IMR-90 (cell line): ENCODE results near the gene CDCP1. TPM values are rescaled to one million over a fixed set of nuclear protein-coding genes. Genes with fewer than 3 reads are reported as not detected.
A peak's percentile ranks its signal among the peaks of the same experiment; 100 is the strongest.

ENCODE experiments used
- ATAC-seq: fragments of 200-7000 bp; cut with Tn5 transposase; 2 replicates; pipeline ENCODE4 v1.9.1; 2020; ENCODE audit warnings: low read depth, mild to moderate bottlenecking, moderate library complexity
- BruUV-seq: library from RNA; stranded (reverse); fragments of 400-500 nt; replicated peaks from 2 replicates; lab custom pipeline; 2021; lab: Mats Ljungman, UMichigan
- CTCF ChIA-PET: fragments of 300-600 bp; formaldehyde crosslinking; extraction: SDS; loops from one replicate; lab custom pipeline; 2021; ENCODE audit warnings: antibody characterized with exemption; lab: Yijun Ruan, JAX
- POLR2A ChIA-PET: fragments of 300-600 bp; sonication (Branson Sonifier 250); formaldehyde crosslinking; loops from one replicate; lab custom pipeline; 2022; ENCODE audit warnings: antibody characterized with exemption; ENCODE audit not compliant: unreplicated experiment; lab: Charles Lee
- DNase-seq: peaks from one replicate; pipeline ENCODE4 v3.0.0; 2013
- H2AFZ ChIP-seq: replicated peaks from 2 replicates; pipeline ENCODE3; 2013; ENCODE audit warnings: low read length, mild to moderate bottlenecking; ENCODE audit not compliant: poor library complexity
- H2AK5ac ChIP-seq: 2 replicates; pipeline ENCODE4 v1.6.1; 2013; ENCODE audit warnings: low read depth, low read length, inconsistent platforms
- H2AK9ac ChIP-seq: replicated peaks from 2 replicates; pipeline ENCODE3; 2013; ENCODE audit warnings: mild to moderate bottlenecking, low read depth, low read length, moderate library complexity; ENCODE audit not compliant: poor library complexity
- H2BK120ac ChIP-seq: 2 replicates; pipeline ENCODE4 v1.6.1; 2013; ENCODE audit warnings: low read depth, low read length, inconsistent platforms
- H2BK15ac ChIP-seq: 3 replicates; pipeline ENCODE4 v1.6.1; 2013; ENCODE audit warnings: low read depth, low read length, inconsistent platforms
- H2BK20ac ChIP-seq: 2 replicates; pipeline ENCODE4 v1.6.1; 2013; ENCODE audit warnings: low read depth, mild to moderate bottlenecking, inconsistent platforms, low read length, moderate library complexity
- H2BK5ac ChIP-seq: 2 replicates; pipeline ENCODE4 v1.6.1; 2013; ENCODE audit warnings: mild to moderate bottlenecking, low read depth, low read length, inconsistent platforms; ENCODE audit not compliant: poor library complexity, severe bottlenecking
- H3K14ac ChIP-seq: replicated peaks from 2 replicates; pipeline ENCODE4 v1.6.1; 2013; ENCODE audit warnings: low read depth, low read length, inconsistent platforms
- H3K18ac ChIP-seq: 2 replicates; pipeline ENCODE4 v1.6.1; 2013; ENCODE audit warnings: low read depth, low read length, control low read depth
- H3K23ac ChIP-seq: 2 replicates; pipeline ENCODE4 v1.6.1; 2013; ENCODE audit warnings: low read depth, low read length, inconsistent platforms
- H3K27ac ChIP-seq: 2 replicates; pipeline ENCODE4 v1.5.1; 2013; ENCODE audit warnings: mild to moderate bottlenecking, control low read depth, low read length; ENCODE audit not compliant: insufficient read depth
- H3K27me3 ChIP-seq: 2 replicates; pipeline ENCODE4 v1.6.1; 2013; ENCODE audit warnings: low read length; ENCODE audit not compliant: control insufficient read depth, insufficient read depth
- H3K36me3 ChIP-seq: 2 replicates; pipeline ENCODE4 v1.6.1; 2013; ENCODE audit warnings: low read length, mixed read lengths; ENCODE audit not compliant: control insufficient read depth, insufficient read depth
- H3K4ac ChIP-seq: 2 replicates; pipeline ENCODE4 v1.6.1; 2013; ENCODE audit warnings: low read depth, low read length, inconsistent platforms
- H3K4me1 ChIP-seq: 2 replicates; pipeline ENCODE4 v1.6.1; 2013; ENCODE audit warnings: low read length, mixed read lengths; ENCODE audit not compliant: control insufficient read depth, insufficient read depth
- H3K4me2 ChIP-seq: 2 replicates; pipeline ENCODE4 v1.6.1; 2013; ENCODE audit warnings: low read depth, mild to moderate bottlenecking, control low read depth, low read length, moderate library complexity
- H3K4me3 ChIP-seq: 2 replicates; pipeline ENCODE4 v1.5.1; 2013; ENCODE audit warnings: low read depth, mild to moderate bottlenecking, control low read depth, low read length, moderate library complexity; ENCODE audit not compliant: insufficient read depth
- H3K56ac ChIP-seq: 2 replicates; pipeline ENCODE4 v1.6.1; 2013; ENCODE audit warnings: low read length, inconsistent platforms; ENCODE audit not compliant: insufficient read depth; ENCODE audit errors: extremely low read depth
- H3K79me1 ChIP-seq, 2 experiments: 2 replicates each; pipeline ENCODE4 v1.6.1; 2013; ENCODE audit warnings: low read length in 2 of 2, inconsistent platforms in 1 of 2, low read depth in 1 of 2
- H3K9ac ChIP-seq: 2 replicates; pipeline ENCODE4 v1.6.1; 2013; ENCODE audit warnings: low read depth, low read length, control low read depth
- H3K9me1 ChIP-seq: 2 replicates; pipeline ENCODE4 v1.6.1; 2013; ENCODE audit warnings: low read length, inconsistent platforms; ENCODE audit not compliant: insufficient read depth
- H3K9me3 ChIP-seq: 2 replicates; pipeline ENCODE4 v1.6.1; 2013; ENCODE audit warnings: low read length; ENCODE audit not compliant: control insufficient read depth, insufficient read depth
- H4K20me1 ChIP-seq: 2 replicates; pipeline ENCODE4 v1.6.1; 2013; ENCODE audit warnings: low read length, inconsistent platforms; ENCODE audit not compliant: insufficient read depth
- H4K5ac ChIP-seq: 2 replicates; pipeline ENCODE4 v1.6.1; 2013; ENCODE audit warnings: mild to moderate bottlenecking, low read depth, low read length, control low read depth
- H4K8ac ChIP-seq, 2 experiments: 2 replicates each; pipeline ENCODE4 v1.6.1; 2013; ENCODE audit warnings: low read depth in 2 of 2, low read length in 2 of 2, control low read depth in 1 of 2, inconsistent platforms in 1 of 2
- H4K91ac ChIP-seq: 2 replicates; pipeline ENCODE4 v1.6.1; 2013; ENCODE audit warnings: low read depth, low read length, inconsistent platforms; ENCODE audit not compliant: insufficient read depth
- BHLHE40 ChIP-seq: fragments of 150-350 bp; IDR thresholded peaks from 2 replicates; pipeline ENCODE4 v1.6.1; 2016; ENCODE audit warnings: mild to moderate bottlenecking, low read depth, low read length
- CEBPB ChIP-seq: IDR thresholded peaks from 2 replicates; pipeline ENCODE4 v1.6.1; 2012; ENCODE audit warnings: low read depth, low read length, improper control_type of control experiment
- MAFK ChIP-seq: IDR thresholded peaks from 2 replicates; pipeline ENCODE4 v1.6.1; 2012; ENCODE audit warnings: low read depth, low read length, improper control_type of control experiment
- MXI1 ChIP-seq: IDR thresholded peaks from 2 replicates; pipeline ENCODE4 v1.6.1; 2012; ENCODE audit warnings: low read depth, mild to moderate bottlenecking, low read length, moderate library complexity, borderline replicate concordance
- NFE2L2 ChIP-seq: fragments of 150-350 bp; IDR thresholded peaks from 2 replicates; pipeline ENCODE4 v1.6.1; 2016; ENCODE audit warnings: low read depth, mild to moderate bottlenecking, low read length
- RCOR1 ChIP-seq: IDR thresholded peaks from 2 replicates; pipeline ENCODE4 v1.6.1; 2012; ENCODE audit warnings: mild to moderate bottlenecking, low read length, improper control_type of control experiment; ENCODE audit not compliant: insufficient replicate concordance
- SMC3 ChIP-seq: fragments of 150-350 bp; IDR thresholded peaks from 2 replicates; pipeline ENCODE4 v1.6.1; 2016; ENCODE audit warnings: low read depth, mild to moderate bottlenecking, antibody characterized with exemption, low read length, moderate library complexity
- WGBS, 2 experiments: methylation state at CpG; one replicate each; pipeline versions ENCODE4 v1.1.5 to v1.1.7; 2013; ENCODE audit warnings: missing lambda C conversion rate in 2 of 2; ENCODE audit not compliant: insufficient read length in 1 of 2; ENCODE audit errors: extremely low coverage in 2 of 2; 5-methylcytosine and 5-hydroxymethylcytosine counted together
- dilution Hi-C: fragments of 300-500 bp; cut with HindIII; formaldehyde crosslinking; loops from one replicate; pipeline ENCODE4 v1.14.3; 2018; ENCODE audit warnings: low sequenced_read_pairs; ENCODE audit not compliant: unreplicated experiment
- in situ Hi-C: fragments of 300-500 bp; cut with MboI; formaldehyde crosslinking; loops from 3 replicates; pipeline ENCODE4 v1.14.3; 2019; ENCODE audit warnings: low sequenced_read_pairs, inconsistent platforms, mixed read lengths
- intact Hi-C: fragments of 100-400 bp; cut with micrococcal nuclease; formaldehyde crosslinking; loops from 2 replicates; pipeline ENCODE4 v1.10.0; 2022
- polyA plus RNA-seq, 3 experiments: library from polyadenylated mRNA; depleted of rRNA; stranded (reverse); fragments of >200 nt; gene quantifications; 2 replicates each; pipeline ENCODE4 v1.2.3, GENCODE V29; 2012; ENCODE audit warnings: low replicate concordance in 1 of 3
- total RNA-seq: library from RNA; depleted of rRNA; stranded (reverse); fragments of >200 nt; gene quantifications from 2 replicates; pipeline ENCODE4 v1.2.3, GENCODE V29; 2012

The CDCP1 gene
- total and polyA plus RNA-seq, 2 of the 4 experiments (the other 2 are of a cell fraction) = 2.5 to 3.8 TPM

GRCh38 chr3:45176912-45177311 lies 30.7 kb upstream of the CDCP1 start:
- no peaks in the 10 kb centered on the region for H3K27me3 ChIP-seq
- H4K8ac ChIP-seq = no peak overlapping the region
- peak overlapping the region; percentile 91; the same call in 2 of the 3 replicates for H2BK15ac ChIP-seq
- no peak for TF ChIP-seq MXI1
- TF ChIP-seq MAFK = no peak
- no peak for TF ChIP-seq CEBPB
- no peak for TF ChIP-seq RCOR1
- TF ChIP-seq NFE2L2 = no peak
- no peak for TF ChIP-seq BHLHE40
- no peak for TF ChIP-seq SMC3
- H4K20me1 ChIP-seq = no peaks in the 10 kb centered on the region
- H3K56ac ChIP-seq = no peak overlapping the region
- no peak overlapping the region for H2BK5ac ChIP-seq
- POLR2A ChIA-PET = interaction anchor here (0.6 kb wide), 1 partner anchor 121 kb away, joined by 5 read pairs; no protein-coding TSS in a partner anchor
- H2BK120ac ChIP-seq = peak overlapping the region; percentile 62
- peak overlapping the region; percentile 94 for H2AK5ac ChIP-seq
- H3K27ac ChIP-seq = no peak overlapping the region
- peak overlapping the region; percentile 71; the same call in 1 of the 2 replicates for H4K91ac ChIP-seq
- no TSS peak for BruUV-seq
- H3K79me1 ChIP-seq = no peaks in the 10 kb centered on the region
- peaks cover 17% of the 10 kb centered on the region for H3K4me1 ChIP-seq
- H4K5ac ChIP-seq = no peak overlapping the region
- H3K4me2 ChIP-seq = no peak overlapping the region
- peak overlapping the region; percentile 67; the same call in 1 of the 2 replicates for H2BK20ac ChIP-seq
- CTCF ChIA-PET = no interaction called here
- H3K9me3 ChIP-seq = no peaks in the 10 kb centered on the region
- no peak overlapping the region for H3K9ac ChIP-seq
- dilution Hi-C loops = no loop called here
- H3K18ac ChIP-seq = peak overlapping the region; percentile 25; the same call in 1 of the 2 replicates
- no peak for DNase-seq
- H2AFZ ChIP-seq = no peak overlapping the region
- H3K4me3 ChIP-seq = no peak overlapping the region
- ATAC-seq = no peak
- intact Hi-C loops = no loop called here
- peaks cover 15% of the 10 kb centered on the region for H3K9me1 ChIP-seq
- no peaks in the 10 kb centered on the region for H3K36me3 ChIP-seq
- H2AK9ac ChIP-seq = no peak overlapping the region
- peak overlapping the region; percentile 62 for H3K4ac ChIP-seq
- peak overlapping the region; percentile 48; the same call in 1 of the 2 replicates for H3K14ac ChIP-seq
- no peak overlapping the region for H3K23ac ChIP-seq
- in situ Hi-C loops = no loop called here
- no CpG with 5 or more reads among the region's 4 CpGs for WGBS, 2 experiments
